ENCODE data around the gene PYGB.

The PYGB gene

DNA sequence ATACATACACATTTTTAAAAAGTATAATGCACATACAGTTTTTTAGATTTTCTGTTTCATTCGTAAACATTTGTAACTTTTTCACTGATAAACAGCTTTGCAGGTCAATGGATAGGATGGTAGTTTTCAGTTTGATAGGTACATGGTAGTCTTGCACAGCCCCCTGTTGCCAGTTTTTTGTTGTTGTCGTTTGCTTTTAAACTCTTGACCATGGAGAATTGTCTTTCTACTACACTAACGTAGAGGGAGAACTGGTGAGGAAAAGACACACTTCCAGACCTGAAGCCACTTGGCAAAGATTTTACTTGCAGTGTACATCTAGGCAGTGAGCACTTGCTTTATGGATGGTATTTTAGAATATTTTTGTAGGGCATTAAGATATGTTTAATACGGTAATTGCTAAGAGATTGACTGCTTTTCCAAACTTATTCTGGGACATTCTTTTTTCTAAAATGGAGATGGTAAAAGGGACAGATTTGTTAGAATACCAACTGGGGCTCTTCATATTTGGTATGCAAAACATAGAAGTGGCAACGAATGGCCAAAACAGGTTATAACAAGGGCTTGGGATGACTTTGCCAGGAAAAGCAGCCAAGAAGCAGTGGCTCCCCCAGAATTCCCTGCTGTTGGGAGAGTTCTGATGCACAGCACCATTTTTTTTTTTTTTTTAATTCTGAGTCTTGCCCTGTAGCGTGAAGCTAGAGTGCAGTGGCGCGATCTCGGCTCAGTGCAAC is 1.5 kb downstream of the PYGB start:
- no peak for DNase-seq

- DNase-seq, result no peak
These were observed 2.6 kb downstream of the PYGB start for GRCh38 chr20:25250508-25250907.

DNA sequence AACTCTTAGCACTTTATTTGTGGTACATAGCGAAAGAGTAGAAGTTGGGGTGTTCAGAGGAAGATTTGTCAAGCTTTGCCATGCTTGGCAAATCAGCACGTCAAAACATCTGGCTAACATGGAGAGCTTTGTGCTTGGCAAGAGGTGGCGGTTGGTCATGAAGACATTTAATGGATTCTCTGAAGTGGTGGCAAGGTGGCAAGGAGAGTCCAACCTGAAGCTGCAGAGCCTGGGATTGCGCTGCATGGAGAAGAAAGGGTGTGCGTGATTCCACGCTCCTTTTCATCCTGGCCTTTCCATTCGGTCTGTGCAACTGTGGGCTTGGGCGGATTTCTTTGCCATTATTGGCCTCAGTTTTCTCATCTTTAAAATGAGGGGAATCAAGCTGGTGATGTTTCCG is 3.1 kb downstream of the PYGB start:
- DNase-seq, result no peak

GRCh38 chr20:25251558-25251957 is 3.7 kb downstream of the PYGB start:
- no peak for DNase-seq

- DNase-seq, result no peak
These were observed 4.4 kb downstream of the PYGB start for GRCh38 chr20:25252230-25252651.

DNA sequence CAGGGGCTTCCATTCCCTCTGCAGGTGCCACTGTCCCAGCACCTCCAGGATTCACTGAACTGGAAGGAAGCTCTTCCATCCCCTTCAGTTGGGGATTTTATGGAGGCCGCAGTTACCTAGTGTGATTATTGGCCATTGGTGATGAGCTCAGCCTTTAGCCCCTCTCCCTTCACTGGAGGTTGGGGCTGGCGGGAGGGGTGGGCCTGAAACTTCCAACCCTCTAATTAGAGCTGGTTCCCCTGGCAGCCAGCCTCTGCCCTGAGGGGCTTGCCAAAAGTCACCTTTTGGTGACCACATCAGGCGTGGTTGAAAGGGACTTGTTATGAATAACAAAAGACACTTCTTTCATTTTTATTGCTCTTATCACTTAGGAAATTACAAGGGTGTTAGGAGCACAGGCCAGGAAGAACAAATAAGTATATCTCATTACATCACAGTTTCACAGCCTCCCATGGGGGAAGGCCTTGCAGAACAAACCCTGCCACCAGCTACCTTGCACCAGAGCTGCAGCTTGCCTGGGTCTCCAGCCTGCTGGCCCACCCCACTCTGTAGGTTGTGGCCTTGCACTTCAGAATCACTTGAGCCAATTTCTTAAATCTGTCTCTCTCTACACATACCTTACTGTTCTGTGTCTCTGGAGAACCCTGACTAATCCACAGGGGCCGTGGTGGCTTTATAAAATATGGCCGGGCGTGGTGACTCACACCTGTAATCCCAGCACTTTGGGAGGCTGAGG is 5.0 kb downstream of the PYGB start:
- DNase-seq, result no peak

GRCh38 chr20:25253606-25254275 is 5.9 kb downstream of the PYGB start:
- DNase-seq, result no peak

DNA sequence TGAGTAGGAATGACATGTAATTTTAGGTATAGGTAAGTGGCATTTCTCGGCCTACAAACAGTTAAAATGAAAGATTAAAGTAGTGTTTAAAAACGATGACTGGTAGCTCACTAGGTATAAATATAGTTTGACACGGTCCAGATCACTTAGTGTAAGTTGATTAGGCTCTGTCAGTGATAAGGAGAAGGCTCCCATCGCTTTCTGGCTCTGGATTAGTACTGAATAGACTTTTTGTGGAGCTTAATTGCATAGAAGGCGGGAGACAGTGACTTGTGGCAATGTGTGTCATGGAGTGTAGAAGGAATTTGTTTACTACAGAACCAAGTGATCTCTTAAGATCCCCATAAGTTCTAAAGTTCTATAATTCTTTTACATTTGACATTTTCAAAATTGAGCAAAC is 6.7 kb downstream of the PYGB start:
- no peak for DNase-seq

- DNase-seq, result no peak
These were observed 7.2 kb downstream of the PYGB start for GRCh38 chr20:25254986-25255680.

GRCh38 chr20:25256226-25256859 is 8.5 kb downstream of the PYGB start:
- no peak for DNase-seq

GRCh38 chr20:25257130-25257529 is 9.2 kb downstream of the PYGB start:
- DNase-seq, result no peak

DNA sequence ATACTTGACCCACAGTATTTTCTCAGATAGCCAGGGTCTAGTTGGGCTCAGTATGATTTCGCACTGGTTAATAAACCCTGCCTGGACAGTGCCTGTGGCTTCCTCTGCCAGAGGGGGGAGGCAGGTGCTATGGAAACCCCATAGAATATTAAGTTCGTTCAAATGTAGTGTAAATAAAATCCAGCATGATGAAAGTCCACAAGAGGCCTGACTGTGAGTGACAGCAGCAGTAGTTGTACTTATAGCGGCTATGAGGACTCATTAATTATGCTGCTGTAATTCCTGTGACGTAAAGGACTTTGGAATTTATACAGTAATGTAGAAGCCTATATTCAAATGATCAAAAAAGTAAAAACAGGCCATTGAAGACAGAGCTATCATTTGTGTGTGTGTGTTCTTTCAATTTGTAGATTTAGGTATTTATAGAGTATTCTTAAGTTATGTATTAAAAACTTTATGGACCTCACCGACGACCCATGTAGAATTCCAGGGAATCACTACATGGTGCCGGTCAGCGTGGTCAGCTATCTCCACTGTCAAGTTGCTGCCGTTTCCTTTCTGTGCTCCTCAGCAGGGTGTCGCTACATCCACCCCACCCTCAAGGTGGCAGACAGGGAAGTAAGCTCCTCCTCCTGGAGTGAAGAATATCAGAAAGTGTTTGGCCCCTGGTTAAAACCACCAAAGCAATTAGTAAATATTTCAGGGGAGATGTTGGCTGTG is 10.0 kb downstream of the PYGB start:
- DNase-seq, result no peak

DNA sequence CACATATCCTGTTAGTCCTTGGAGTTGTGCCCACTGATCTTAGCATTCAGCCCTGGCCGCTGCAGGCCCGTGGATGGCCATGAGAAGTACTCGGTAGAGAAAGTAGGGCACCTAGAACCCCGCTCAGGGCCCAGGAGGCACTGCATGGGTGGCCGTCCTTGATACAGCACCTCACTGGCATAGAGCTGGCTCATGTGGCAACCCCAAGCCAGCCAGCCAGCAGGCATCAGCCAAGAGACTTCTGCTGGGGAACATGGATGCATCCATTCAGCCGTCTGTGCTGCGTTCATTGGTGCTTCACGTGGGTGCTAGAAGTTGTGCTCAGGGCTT is 10.6 kb downstream of the PYGB start:
- no peak for DNase-seq

DNA sequence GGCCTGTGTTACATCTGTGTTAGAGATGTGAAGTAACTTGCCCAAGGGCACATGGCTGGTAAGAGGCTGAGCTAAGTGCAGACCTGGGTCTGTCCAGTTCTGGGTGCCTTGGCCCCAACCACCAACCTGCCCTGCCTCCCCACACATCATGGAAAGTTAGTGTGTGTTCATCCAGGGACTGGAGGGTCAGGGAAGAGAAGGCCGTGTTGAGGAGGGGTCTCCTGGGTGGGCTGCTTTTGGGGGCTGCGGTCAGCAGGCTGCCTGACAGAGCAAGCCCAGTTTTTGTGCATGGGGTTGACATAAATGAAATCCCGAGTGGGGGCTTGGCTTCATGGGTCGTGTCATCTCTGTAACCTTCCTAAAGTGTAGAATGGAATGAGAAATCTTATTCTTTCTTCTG is 10.9 kb downstream of the PYGB start:
- no peak for DNase-seq

GRCh38 chr20:25259358-25259757 is 11.5 kb downstream of the PYGB start:
- no peak for DNase-seq

- DNase-seq, result peak in 5 of 6 experiments; percentile 14 to 66 (median 42)
These were observed 11.9 kb downstream of the PYGB start for GRCh38 chr20:25259788-25260254.

DNA sequence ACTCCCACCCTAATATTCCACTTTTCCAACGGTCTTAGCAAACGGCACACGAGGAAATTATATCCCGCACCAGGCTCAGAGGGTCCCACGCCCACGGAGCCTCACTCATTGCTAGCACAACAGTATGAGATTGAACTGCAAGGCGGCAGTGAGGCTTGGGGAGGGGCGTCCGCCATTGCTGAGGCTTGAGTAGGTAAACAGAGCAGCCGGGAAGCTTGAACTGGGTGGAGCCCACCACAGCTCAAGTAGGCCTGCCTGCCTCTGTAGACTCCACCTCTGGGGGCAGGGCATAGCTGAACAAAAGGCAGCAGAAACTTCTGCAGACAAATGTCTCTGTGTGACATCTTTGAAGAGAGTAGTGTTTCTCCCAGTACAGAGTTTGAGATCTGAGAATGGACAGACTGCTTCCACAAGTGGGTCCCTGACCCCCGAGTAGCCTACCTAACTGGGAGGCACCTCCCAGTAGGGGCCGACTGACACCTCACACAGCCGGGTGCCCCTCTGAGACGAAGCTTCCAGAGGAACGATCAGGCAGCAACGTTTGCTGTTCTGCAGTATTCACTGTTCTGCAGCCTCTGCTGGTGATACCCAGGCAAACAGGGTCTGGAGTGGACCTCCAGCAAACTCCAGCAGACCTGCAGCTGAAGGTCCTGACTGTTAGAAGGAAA is 13.0 kb downstream of the PYGB start:
- DNase-seq, result peak in 5 of 6 experiments; percentile 24 to 59 (median 51)

DNA sequence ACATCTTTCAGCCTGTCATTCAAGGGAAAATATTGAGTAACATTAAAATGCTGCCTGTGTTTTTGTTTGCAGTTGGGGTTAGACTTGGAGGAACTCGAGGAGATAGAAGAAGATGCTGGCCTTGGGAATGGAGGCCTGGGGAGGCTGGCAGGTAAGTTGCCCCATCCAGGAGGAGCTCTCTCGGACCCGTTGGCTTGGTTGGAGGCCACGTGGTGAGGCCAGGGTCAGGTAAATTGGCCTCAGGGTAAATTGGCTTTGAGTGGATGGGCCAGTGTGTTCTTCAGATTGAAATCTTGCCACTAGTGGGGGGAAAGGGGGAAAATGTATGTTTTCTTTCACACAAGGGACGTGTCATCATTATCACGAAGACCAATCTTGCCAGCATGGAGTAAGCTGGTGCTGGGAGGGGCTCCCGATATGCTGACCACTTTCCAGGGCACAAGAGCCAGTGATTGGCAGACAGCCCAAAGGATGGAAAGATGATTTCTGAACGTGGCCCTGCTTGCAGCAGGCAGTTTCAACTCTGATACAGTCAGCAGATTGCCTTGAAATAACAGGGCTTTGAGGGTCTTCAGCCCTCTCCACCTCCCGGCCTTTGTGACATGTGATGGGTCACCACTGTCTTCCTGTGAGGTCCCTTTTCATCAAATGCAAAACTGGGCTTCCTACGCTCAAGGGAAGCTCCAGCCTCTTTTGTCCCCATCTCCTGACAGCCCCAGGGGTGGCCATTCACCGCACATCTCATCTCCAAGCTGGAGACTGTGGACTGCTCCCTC is 21.4 kb downstream of the PYGB start:
- no peak for DNase-seq

GRCh38 chr20:25269833-25270170 is 21.9 kb downstream of the PYGB start:
- no peak for DNase-seq

- DNase-seq, result no peak
These were observed 23.0 kb downstream of the PYGB start for GRCh38 chr20:25270829-25271251.
